NCI-H1105 treated with DMSO at 0.1 percent for 48 hours (cell line): Measurements from ENCODE around the gene KCNK4.
A peak's percentile ranks its signal among the peaks of the same experiment; 100 is the strongest.

Experiments used
- DNase-seq: peaks from one replicate; lab custom pipeline; 2025; lab: John Stamatoyannopoulos, UW

KCNK4 gene

GRCh38 chr11:64253481-64253880 lies 37.6 kb upstream of the KCNK4 start:
- DNase-seq = no peak

GRCh38 chr11:64254326-64254725 lies 36.8 kb upstream of the KCNK4 start:
- no peak for DNase-seq

GRCh38 chr11:64255135-64256128 lies 35.7 kb upstream of the KCNK4 start:
- DNase-seq = no peak

DNA sequence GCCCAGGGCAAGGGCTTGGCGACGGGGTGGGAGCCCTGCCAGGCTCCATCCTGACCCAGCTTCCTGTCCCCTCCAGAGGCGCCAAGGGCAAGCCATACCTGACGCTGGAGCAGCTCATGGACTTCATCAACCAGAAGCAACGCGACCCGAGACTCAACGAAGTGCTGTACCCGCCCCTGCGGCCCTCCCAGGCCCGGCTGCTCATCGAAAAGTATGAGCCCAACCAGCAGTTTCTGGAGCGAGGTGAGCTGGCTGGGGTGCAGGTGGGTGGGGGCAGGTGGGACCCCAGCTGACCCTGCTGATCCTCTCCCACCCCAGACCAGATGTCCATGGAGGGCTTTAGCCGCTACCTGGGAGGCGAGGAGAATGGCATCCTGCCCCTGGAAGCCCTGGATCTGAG lies 34.8 kb upstream of the KCNK4 start:
- DNase-seq = no peak

GRCh38 chr11:64258356-64258755 lies 32.7 kb upstream of the KCNK4 start:
- DNase-seq = no peak

- no peak for DNase-seq
These were observed 32.1 kb upstream of the KCNK4 start for GRCh38 chr11:64258946-64259532.

- no peak for DNase-seq
These were observed 31.5 kb upstream of the KCNK4 start for GRCh38 chr11:64259533-64260067.

- no peak for DNase-seq
These were observed 30.9 kb upstream of the KCNK4 start for GRCh38 chr11:64260147-64260708.

GRCh38 chr11:64261556-64262080 lies 29.5 kb upstream of the KCNK4 start:
- no peak for DNase-seq

DNA sequence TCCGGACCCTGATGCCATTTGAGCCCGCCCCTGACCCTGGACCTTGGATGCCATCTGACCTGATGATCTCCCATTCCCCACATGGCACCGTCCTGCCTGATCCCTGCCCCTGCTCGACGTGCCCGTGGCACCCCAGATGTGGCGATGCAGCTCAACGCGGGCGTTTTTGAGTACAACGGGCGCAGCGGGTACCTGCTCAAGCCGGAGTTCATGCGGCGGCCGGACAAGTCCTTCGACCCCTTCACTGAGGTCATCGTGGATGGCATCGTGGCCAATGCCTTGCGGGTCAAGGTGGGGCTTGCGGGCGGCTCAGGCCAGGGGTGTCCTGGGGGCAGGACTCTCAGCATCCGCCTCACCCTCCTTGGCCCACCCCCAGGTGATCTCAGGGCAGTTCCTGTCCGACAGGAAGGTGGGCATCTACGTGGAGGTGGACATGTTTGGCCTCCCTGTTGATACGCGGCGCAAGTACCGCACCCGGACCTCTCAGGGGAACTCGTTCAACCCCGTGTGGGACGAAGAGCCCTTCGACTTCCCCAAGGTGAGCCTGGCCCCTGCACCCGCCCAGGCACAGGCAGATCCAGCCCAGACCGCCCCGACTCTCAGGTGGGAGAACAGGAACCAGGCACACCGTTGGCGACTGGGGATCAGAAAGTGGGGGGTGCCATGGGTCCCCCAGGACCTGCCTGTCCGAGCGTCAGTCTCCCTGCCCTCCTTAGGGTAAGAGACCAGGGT lies 28.7 kb upstream of the KCNK4 start:
- DNase-seq = no peak

- no peak for DNase-seq
These were observed 27.8 kb upstream of the KCNK4 start for GRCh38 chr11:64263021-64263946.

GRCh38 chr11:64263947-64264317 lies 27.2 kb upstream of the KCNK4 start:
- DNase-seq = no peak

DNA sequence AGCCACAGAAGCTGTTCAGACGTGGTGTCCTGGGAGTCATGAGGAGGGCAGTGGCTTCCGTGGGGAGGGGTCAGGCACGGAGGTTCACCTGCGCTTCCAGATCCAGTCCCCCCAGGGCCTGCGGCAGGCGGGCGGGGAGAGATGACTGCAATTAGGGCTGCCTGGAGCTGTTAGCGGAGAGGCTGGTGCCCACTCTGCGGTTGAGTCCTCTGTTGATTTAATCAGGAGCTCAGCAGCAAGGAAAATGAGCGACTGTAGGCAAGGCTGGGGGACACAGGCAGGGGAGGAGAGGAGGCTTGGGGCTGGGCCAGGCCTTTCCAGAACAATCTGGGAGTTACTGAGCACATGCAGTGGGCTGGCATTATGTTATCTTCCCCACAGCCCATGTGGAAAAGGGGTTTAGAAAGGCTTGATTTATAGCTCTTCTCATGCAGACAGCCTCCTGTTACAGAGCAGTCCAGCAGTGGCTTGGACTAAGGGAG lies 26.7 kb upstream of the KCNK4 start:
- DNase-seq = no peak

GRCh38 chr11:64265176-64266160 lies 25.6 kb upstream of the KCNK4 start:
- no peak for DNase-seq

- DNase-seq = no peak
These were observed 24.8 kb upstream of the KCNK4 start for GRCh38 chr11:64266339-64266738.

DNA sequence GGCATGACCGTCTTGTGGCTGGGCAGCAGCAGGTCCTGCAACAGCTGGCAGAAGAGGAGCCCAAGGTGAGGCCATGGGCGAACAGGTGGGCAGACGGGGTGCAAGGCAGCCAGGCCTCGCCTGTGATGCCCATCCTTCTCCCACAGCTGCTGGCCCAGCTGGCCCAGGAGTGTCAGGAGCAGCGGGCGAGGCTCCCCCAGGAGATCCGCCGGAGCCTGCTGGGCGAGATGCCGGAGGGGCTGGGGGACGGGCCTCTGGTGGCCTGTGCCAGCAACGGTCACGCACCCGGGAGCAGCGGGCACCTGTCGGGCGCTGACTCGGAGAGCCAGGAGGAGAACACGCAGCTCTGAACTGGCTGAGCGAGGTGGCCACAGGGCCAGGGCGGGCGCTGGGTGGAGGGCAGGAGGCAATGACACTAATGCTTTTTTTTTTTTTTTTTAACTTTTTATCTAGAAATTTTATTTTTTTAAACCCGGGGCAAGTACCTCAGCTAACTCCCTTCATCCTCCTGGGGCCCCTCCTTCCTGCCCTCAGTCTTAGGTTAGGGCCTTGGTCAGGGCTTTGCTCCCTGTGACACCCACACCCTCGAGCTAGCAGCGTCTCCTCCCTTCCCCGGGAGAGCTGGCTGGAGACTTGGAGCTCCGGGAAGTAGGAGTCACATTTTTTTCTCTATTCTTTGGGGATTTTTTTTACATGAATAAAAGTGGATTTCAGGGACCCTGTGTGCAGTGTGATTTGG lies 23.7 kb upstream of the KCNK4 start:
- no peak for DNase-seq

DNA sequence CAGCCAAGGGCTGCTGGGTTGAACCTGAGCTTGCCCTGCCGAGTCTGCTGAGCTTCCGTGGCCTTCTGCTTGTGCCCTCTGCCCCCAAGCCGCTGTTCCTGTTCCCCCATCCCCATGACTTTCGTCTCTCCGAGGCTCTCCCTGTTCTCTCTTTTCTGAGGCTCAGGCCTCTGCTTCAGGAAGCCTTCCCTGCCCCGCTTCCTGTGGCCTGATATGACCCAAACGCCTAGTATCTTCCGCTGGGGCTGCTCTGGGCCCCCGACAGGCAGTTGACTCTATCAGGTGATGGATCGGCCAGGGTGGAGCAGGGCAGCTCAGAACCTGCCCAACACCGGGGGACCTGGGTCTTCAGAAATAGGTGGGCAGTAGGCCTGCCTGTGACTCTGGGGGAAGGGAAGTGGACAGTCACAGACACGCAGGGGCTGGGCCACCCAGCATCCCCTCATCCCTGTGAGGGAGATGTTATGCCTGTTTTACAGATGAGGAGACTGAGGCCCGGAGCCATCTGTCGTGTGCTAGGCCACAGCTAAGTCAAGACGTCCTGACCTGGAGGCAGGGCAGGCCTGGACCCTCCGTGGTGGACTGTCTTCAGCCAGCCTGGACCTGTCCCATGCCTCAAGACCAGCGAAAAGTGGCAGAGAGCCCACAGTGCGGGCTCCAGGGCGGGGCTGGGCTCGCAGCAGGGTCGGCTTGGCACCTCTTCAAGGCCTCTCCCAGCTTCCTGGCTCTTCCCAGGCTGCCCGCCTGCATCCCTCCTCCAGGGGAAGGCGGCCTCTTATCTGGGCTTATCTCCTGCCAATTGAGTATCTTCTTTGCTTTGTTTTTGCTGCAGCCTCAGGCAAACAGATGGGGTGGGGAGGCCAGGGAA lies 22.8 kb upstream of the KCNK4 start:
- DNase-seq = peak; percentile 6
